HUDEP-2 (cell line): ENCODE results near the gene MORC2.

ENCODE experiments used
- DNase-seq, 76 experiments: peaks; one replicate each; lab custom pipeline; 2025; ENCODE audit not compliant: unreplicated experiment in 76 of 76; lab: John Stamatoyannopoulos, UW

The MORC2 gene

GRCh38 chr22:30949934-30950660, 18.5 kb downstream of the MORC2 start:
- DNase-seq, result no peak

- no peak for DNase-seq
These were observed 19.6 kb downstream of the MORC2 start for GRCh38 chr22:30948930-30949342.

DNA sequence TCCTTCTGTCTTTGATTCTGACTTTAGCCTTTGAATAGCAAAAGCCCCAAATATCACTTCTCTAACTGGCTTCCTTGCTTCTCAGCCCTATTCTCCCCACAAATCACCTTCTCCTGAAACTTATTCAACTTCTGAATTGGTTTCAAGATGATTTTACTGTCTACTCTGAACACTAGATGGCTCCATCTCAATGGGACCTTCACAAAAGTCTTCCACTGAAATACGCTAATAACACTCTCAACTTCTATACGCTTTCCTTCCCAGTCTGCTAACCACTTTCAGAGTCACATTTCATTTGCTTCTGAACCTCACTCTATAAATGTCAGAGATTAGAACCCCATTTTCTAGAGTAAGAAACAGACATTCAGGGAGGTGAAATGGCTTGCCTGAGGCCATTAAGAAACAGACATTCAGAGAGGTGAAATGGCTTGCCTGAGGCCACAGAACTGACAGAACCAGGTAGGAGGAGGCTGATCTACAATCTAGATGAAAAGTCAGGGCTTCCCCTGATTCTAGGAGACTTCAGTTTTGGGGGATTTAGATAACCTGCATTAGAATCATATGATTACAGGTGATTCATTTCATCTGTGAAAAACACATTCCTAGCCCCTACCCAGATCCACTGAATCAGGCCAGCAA, 20.6 kb downstream of the MORC2 start:
- DNase-seq, result peak in 2 of 76 experiments; percentile 10 to 13

GRCh38 chr22:30947173-30947815, 21.3 kb downstream of the MORC2 start:
- DNase-seq, result no peak

DNA sequence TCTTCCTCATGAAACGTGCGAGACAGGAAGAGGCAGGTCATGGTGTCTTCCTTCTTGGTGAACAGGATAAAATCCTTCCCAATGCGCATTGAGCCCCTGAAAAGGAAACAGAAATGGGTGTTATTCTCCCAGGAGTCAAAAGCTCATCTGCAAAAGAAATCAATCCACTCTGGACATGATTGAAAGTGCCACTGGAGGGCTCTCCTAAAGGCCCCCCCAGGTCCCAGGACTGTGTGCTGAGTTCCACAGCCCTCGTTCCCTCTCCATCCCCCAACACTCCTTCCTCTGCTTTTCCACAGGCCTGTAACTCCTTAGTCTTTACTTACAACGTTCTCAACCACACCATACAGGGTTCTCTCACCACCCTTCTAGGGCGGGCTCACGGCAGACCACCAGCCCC, 22.2 kb downstream of the MORC2 start:
- DNase-seq, result no peak

- DNase-seq, result no peak
These were observed 22.9 kb downstream of the MORC2 start for GRCh38 chr22:30945653-30946052.

DNA sequence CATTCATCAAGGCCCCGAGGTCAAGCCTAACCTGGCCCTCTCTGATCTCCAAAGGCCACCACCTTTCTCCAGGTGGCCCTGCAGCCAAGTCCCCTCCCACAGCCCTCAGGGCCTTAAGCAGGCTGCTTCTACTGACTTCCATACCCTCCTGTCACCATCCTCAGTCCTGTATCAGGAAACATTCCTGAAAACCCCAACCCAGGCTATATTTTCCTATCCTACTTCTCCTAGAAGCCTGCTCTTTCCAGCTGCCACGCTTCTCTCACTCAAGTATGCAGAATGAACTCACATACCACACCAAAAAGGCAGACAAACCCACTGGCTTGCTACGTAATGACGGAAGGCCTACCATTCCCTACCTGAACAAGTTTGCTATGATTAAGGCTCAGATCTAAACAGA, 23.6 kb downstream of the MORC2 start:
- DNase-seq, result no peak

- DNase-seq, result no peak
These were observed 25.2 kb downstream of the MORC2 start for GRCh38 chr22:30943368-30943767.

DNA sequence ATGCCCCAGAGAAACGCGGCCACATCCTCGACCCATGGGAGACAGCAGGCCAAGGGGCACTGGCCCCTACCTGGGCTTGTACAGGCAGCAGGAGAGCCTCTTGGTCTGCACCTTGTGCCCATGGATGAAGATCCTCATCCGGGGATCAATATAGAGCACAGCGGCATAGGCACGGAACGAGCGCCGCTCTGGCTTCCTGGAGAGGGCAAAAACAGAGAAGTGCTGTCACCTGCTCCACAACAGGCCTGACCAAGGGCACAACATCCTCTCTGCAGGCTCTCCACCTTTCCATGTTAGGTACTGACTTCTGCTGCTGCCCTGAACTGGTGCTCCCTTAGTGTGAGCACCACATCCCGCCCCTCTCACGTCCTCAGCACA, 27.2 kb downstream of the MORC2 start:
- no peak for DNase-seq

- no peak for DNase-seq
These were observed 27.8 kb downstream of the MORC2 start for GRCh38 chr22:30940685-30941362.

DNA sequence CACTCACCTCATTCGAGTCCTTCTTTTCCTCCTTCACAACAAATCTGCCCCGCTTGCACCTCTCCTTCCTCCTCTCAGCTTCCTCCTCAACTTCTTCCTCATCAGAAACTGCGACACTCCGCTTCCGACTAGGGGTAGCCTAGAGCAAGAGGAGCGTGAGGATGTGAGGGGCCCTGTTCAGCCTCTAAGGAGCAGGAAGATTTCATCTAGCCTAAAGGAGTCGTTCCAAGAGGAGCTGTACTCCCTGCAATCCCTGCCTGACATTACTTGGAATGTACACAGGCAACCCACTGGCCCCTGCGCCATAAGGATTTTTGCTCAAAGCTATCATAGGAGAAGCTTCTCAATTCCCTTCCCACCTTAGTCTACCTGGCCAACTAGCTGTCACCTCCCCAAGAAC, 34.5 kb downstream of the MORC2 start:
- DNase-seq, result no peak

DNA sequence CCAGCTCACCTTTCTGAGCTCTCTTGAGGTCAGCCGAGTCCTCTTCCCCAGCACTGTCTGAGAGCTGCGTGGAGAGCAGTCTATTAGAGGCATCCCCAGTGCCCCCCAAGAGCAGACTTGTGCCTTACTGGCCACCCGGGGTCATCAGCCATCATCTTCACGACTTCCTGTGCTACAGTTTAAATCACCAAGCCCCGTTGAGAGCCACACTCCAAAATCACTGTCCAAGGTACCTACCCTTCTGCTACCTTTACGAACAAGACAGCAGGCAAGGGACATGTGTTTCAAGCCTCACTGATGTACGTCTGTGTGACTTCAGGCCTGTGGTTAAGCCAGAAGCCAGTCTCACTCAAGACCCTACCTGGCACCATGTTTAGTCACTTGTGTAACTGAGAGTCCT, 35.1 kb downstream of the MORC2 start:
- DNase-seq, result no peak

- DNase-seq, result no peak
These were observed 35.9 kb downstream of the MORC2 start for GRCh38 chr22:30932661-30933060.

DNA sequence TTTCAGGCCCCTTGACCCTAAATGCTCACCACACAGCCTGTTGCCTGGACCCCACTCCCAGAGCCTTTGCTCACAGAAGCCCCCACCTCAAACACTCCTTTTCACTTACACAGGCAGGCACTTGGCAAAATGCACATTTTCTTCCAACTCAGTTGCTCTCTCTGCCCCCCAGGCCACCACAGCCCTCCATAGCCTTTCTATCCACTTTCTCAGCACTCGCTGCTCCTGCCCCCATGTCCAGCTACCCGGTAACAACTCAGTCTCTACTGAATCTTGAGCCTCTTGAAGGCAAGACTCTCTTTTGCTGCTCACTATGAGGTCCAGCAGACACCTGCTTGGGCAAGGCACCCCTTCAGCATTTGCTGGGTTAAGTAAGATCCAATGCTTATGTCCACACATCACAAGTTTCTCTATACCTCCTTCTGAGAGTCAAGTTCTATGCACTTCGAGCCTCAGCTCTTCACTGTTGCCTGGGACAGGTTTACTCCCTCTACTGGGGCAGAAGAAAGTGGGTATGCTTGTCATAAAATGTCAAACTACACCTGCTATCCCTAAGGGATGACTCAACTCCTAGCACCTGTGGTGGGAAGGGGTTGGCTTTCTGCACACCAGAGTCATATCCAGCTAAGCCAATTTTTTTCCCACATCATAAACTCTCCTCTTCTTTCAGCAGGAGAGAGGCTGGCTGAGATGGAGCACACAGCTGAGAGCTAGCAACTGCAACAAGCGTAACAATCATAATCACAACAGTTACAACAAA, 36.9 kb downstream of the MORC2 start:
- DNase-seq, result no peak

GRCh38 chr22:30930228-30930627, 38.3 kb downstream of the MORC2 start:
- no peak for DNase-seq

DNA sequence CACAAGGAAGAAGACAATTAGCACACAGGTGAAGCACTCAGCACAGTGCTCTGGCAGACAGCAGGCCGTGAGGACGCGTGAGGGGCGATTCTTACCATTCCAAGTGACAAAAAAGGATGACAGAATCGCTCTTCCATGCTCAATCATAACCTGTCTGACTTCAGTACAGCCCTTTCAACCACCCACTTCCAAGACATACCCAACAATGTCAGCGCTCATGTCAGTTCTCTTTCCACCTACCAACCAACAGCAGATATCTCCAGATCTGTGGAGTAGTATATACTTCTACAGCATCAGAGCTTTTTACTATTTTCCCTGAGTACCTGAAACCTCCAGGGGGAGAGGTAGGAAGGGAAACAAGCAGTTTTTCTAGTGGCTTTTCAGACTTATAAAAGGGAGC, 40.2 kb downstream of the MORC2 start:
- no peak for DNase-seq

DNA sequence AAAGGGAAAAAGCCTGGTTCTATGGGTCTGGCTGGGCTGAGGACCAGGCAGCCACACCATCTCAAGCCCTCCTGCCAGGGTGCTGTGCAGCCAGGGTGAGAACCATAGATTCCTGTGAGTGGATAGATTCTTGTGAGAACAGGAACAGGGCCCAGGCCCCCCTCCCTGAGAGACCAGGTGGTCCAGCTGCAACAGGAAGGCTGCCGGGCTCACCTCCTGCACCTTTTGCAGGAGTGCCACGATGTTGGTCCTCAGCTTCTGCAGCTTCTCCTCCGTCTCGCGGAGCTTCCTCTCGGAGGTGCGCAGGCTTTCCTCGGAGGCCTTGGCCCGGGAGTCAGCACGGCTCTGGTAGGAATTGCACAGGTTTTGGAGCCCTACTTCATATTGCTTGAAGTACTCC, 40.8 kb downstream of the MORC2 start:
- DNase-seq, result no peak

DNA sequence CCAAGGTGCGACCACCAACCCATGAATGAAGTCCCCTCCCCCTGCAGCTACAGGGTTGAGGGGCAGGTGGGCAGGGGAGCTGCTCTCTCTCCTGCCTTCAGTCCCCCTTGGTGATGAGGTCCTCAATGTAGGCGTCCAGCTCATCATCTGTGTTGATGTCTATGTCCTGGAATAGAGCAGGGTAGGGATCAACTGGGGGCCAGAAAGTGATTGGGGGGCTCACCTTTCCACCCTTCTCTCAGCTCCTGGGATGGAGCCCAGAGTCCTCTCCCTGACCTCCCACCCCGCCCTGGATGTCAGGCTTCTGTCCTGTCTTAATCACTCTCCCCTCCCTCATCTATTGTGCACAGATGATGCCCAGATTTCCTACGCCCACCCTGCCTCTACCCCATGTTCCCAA, 41.9 kb downstream of the MORC2 start:
- no peak for DNase-seq

DNA sequence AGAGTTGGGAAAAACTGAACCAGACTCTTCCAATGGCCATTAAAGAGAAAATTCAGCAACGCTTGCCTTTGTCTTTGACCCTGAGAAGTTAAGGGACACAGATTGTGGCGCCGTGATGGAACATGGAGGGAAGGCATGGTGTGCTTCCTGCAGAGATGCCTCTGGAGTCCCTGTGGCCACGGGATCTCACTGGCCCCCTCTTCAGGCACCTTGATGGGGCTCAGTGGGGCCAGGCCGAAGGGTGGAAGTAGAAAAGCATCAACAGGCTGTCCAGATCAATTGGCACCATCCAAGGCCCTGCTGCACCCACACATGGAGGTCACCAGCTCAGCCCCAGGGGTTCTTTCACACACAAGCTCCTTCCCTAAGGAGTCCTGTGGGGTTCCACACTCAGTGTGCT, 42.9 kb downstream of the MORC2 start:
- no peak for DNase-seq

GRCh38 chr22:30923168-30923900, 45.2 kb downstream of the MORC2 start:
- DNase-seq, result no peak
